ENCODE measurements around the gene TOP3A.

The TOP3A gene

GRCh38 chr17:18253947-18254821, 60.6 kb downstream of the TOP3A start:
- H3K4me3 Mint-ChIP-seq: no peak overlapping the region
- H3K9me3 Mint-ChIP-seq: no peaks in the 10 kb centered on the region
- H3K27ac Mint-ChIP-seq: no peak overlapping the region
- no peaks in the 10 kb centered on the region for H3K36me3 Mint-ChIP-seq
- peaks cover 19% of the 10 kb centered on the region for H3K4me1 Mint-ChIP-seq
- no peaks in the 10 kb centered on the region for H3K27me3 Mint-ChIP-seq

- H3K4me1 Mint-ChIP-seq: peaks cover 19% of the 10 kb centered on the region
- no peaks in the 10 kb centered on the region for H3K9me3 Mint-ChIP-seq
- H3K27me3 Mint-ChIP-seq: no peaks in the 10 kb centered on the region
- no peak overlapping the region for H3K27ac Mint-ChIP-seq
- H3K4me3 Mint-ChIP-seq: no peak overlapping the region
- no peaks in the 10 kb centered on the region for H3K36me3 Mint-ChIP-seq
These were observed 61.5 kb downstream of the TOP3A start for GRCh38 chr17:18253187-18253884.

- Mint-ChIP-seq H3K27ac (no peak overlapping the region), H3K9me3 (no peaks in the 10 kb centered on the region), H3K4me3 (no peak overlapping the region), H3K36me3 (peaks cover 3% of the 10 kb centered on the region), H3K4me1 (peaks cover 18% of the 10 kb centered on the region), H3K27me3 (no peaks in the 10 kb centered on the region)
These were observed 62.6 kb downstream of the TOP3A start for GRCh38 chr17:18252160-18252559.

GRCh38 chr17:18251204-18251603, 63.6 kb downstream of the TOP3A start:
- Mint-ChIP-seq H3K27ac (no peak overlapping the region), H3K9me3 (no peaks in the 10 kb centered on the region), H3K4me1 (peaks cover 8% of the 10 kb centered on the region), H3K4me3 (no peak overlapping the region), H3K27me3 (no peaks in the 10 kb centered on the region), H3K36me3 (peaks cover 3% of the 10 kb centered on the region)

GRCh38 chr17:18250708-18251107, 64.1 kb downstream of the TOP3A start:
- peaks cover 4% of the 10 kb centered on the region for H3K4me1 Mint-ChIP-seq
- no peaks in the 10 kb centered on the region for H3K9me3 Mint-ChIP-seq
- H3K36me3 Mint-ChIP-seq: peaks cover 3% of the 10 kb centered on the region
- no peak overlapping the region for H3K4me3 Mint-ChIP-seq
- no peaks in the 10 kb centered on the region for H3K27me3 Mint-ChIP-seq
- H3K27ac Mint-ChIP-seq: no peak overlapping the region

- Mint-ChIP-seq H3K9me3 (no peaks in the 10 kb centered on the region), H3K27me3 (no peaks in the 10 kb centered on the region), H3K4me1 (peaks cover 4% of the 10 kb centered on the region), H3K4me3 (no peak overlapping the region), H3K36me3 (peaks cover 5% of the 10 kb centered on the region), H3K27ac (no peak overlapping the region)
These were observed 64.5 kb downstream of the TOP3A start for GRCh38 chr17:18250259-18250658.

- Mint-ChIP-seq H3K4me1 (peaks cover 4% of the 10 kb centered on the region), H3K9me3 (no peaks in the 10 kb centered on the region), H3K27me3 (no peaks in the 10 kb centered on the region), H3K36me3 (peaks cover 5% of the 10 kb centered on the region), H3K4me3 (no peak overlapping the region), H3K27ac (no peak overlapping the region)
These were observed 66.0 kb downstream of the TOP3A start for GRCh38 chr17:18248811-18249210.

GRCh38 chr17:18248300-18248731, 66.5 kb downstream of the TOP3A start:
- Mint-ChIP-seq H3K4me3 (no peak overlapping the region), H3K36me3 (peaks cover 5% of the 10 kb centered on the region), H3K27ac (no peak overlapping the region), H3K4me1 (peaks cover 4% of the 10 kb centered on the region), H3K9me3 (no peaks in the 10 kb centered on the region), H3K27me3 (no peaks in the 10 kb centered on the region)

- H3K4me3 Mint-ChIP-seq: no peak overlapping the region
These were observed 67.2 kb downstream of the TOP3A start for GRCh38 chr17:18247613-18248001.

GRCh38 chr17:18246880-18247612, 67.7 kb downstream of the TOP3A start:
- H3K36me3 Mint-ChIP-seq: peaks cover 5% of the 10 kb centered on the region
- H3K9me3 Mint-ChIP-seq: no peaks in the 10 kb centered on the region
- H3K4me1 Mint-ChIP-seq: peaks cover 4% of the 10 kb centered on the region
- no peak overlapping the region for H3K27ac Mint-ChIP-seq
- H3K4me3 Mint-ChIP-seq: no peak overlapping the region
- H3K27me3 Mint-ChIP-seq: no peaks in the 10 kb centered on the region

More at GRCh38 chr17:18247613-18248001, 67.2 kb downstream of the TOP3A start:
- Mint-ChIP-seq H3K4me1 (peaks cover 4% of the 10 kb centered on the region), H3K27ac (no peak overlapping the region), H3K9me3 (no peaks in the 10 kb centered on the region), H3K36me3 (peaks cover 5% of the 10 kb centered on the region), H3K27me3 (no peaks in the 10 kb centered on the region)

- H3K9me3 Mint-ChIP-seq: no peaks in the 10 kb centered on the region
- peaks cover 5% of the 10 kb centered on the region for H3K36me3 Mint-ChIP-seq
- no peak overlapping the region for H3K4me3 Mint-ChIP-seq
- no peak overlapping the region for H3K27ac Mint-ChIP-seq
- no peaks in the 10 kb centered on the region for H3K27me3 Mint-ChIP-seq
- peaks cover 4% of the 10 kb centered on the region for H3K4me1 Mint-ChIP-seq
These were observed 68.6 kb downstream of the TOP3A start for GRCh38 chr17:18246109-18246725.

- Mint-ChIP-seq H3K27me3 (no peaks in the 10 kb centered on the region), H3K4me3 (no peak overlapping the region), H3K36me3 (peaks cover 5% of the 10 kb centered on the region), H3K27ac (no peak overlapping the region), H3K4me1 (peaks cover 4% of the 10 kb centered on the region), H3K9me3 (no peaks in the 10 kb centered on the region)
These were observed 69.6 kb downstream of the TOP3A start for GRCh38 chr17:18245038-18245776.

- no peaks in the 10 kb centered on the region for H3K27me3 Mint-ChIP-seq
- H3K4me3 Mint-ChIP-seq: no peak overlapping the region
- H3K36me3 Mint-ChIP-seq: peaks cover 2% of the 10 kb centered on the region
- H3K9me3 Mint-ChIP-seq: no peaks in the 10 kb centered on the region
- no peak overlapping the region for H3K27ac Mint-ChIP-seq
- H3K4me1 Mint-ChIP-seq: no peaks in the 10 kb centered on the region
These were observed 73.4 kb downstream of the TOP3A start for GRCh38 chr17:18241229-18241871.

- Mint-ChIP-seq H3K27ac (no peak overlapping the region), H3K4me1 (no peaks in the 10 kb centered on the region), H3K4me3 (no peak overlapping the region), H3K36me3 (peaks cover 1% of the 10 kb centered on the region), H3K9me3 (no peaks in the 10 kb centered on the region), H3K27me3 (no peaks in the 10 kb centered on the region)
These were observed 74.3 kb downstream of the TOP3A start for GRCh38 chr17:18240449-18240848.

All from activated naive CD4-positive, alpha-beta T cell treated with anti-CD3 and anti-CD28 coated beads, Interleukin-2, amount 50 U/mL, for 24 hours (primary cell).